SK-N-SH (cell line): ENCODE data around the gene SOD3. TPM values are rescaled to one million over a fixed set of nuclear protein-coding genes. Genes with fewer than 3 reads are reported as not detected.

Experiments used
- CHD2 ChIP-seq: fragments of 150-350 bp; IDR thresholded peaks from 2 replicates; pipeline ENCODE4 v1.6.1; 2018; ENCODE audit warnings: low read length; ENCODE audit not compliant: partially characterized antibody
- ELF1 ChIP-seq: IDR thresholded peaks from 2 replicates; pipeline ENCODE4 v1.4.0; 2012
- FOSL2 ChIP-seq: IDR thresholded peaks from 2 replicates; pipeline ENCODE4 v1.4.0; 2012; ENCODE audit warnings: low read depth, mild to moderate bottlenecking, moderate library complexity, borderline replicate concordance
- GABPA ChIP-seq: IDR thresholded peaks from 2 replicates; pipeline ENCODE4 v1.4.0; 2012; ENCODE audit warnings: low read depth, mild to moderate bottlenecking
- JUND ChIP-seq: IDR thresholded peaks from 2 replicates; pipeline ENCODE4 v1.4.0; 2012
- MEF2A ChIP-seq: IDR thresholded peaks from 2 replicates; pipeline ENCODE4 v1.4.0; 2012; ENCODE audit warnings: low read depth, borderline replicate concordance
- NFIC ChIP-seq: IDR thresholded peaks from 2 replicates; pipeline ENCODE4 v1.4.0; 2012; ENCODE audit warnings: borderline replicate concordance
- NRF1 ChIP-seq: IDR thresholded peaks from 2 replicates; pipeline ENCODE4 v1.6.1; 2012; ENCODE audit warnings: low read depth, mild to moderate bottlenecking, low read length
- POLR2AphosphoS5 ChIP-seq: IDR thresholded peaks from 2 replicates; pipeline ENCODE4 v1.6.1; 2012; ENCODE audit warnings: low read depth, low read length
- RAD21 ChIP-seq: IDR thresholded peaks from 2 replicates; pipeline ENCODE4 v1.6.1; 2012; ENCODE audit warnings: mild to moderate bottlenecking, low read length
- RFX5 ChIP-seq: IDR thresholded peaks from 2 replicates; pipeline ENCODE4 v1.6.1; 2012; ENCODE audit warnings: mild to moderate bottlenecking, improper control_type of control experiment, low read length
- RXRA ChIP-seq: IDR thresholded peaks from 2 replicates; pipeline ENCODE4 v1.4.0; 2012; ENCODE audit warnings: low read depth, mild to moderate bottlenecking, borderline replicate concordance
- TAF1 ChIP-seq: IDR thresholded peaks from 2 replicates; pipeline ENCODE4 v1.6.1; 2012; ENCODE audit warnings: low read depth, mild to moderate bottlenecking, low read length, moderate library complexity, borderline replicate concordance
- TEAD4 ChIP-seq: IDR thresholded peaks from 2 replicates; pipeline ENCODE4 v1.4.0; 2012; ENCODE audit warnings: mild to moderate bottlenecking, borderline replicate concordance; ENCODE audit not compliant: insufficient read depth
- YY1 ChIP-seq: IDR thresholded peaks from 2 replicates; pipeline ENCODE4 v1.4.0; 2012; ENCODE audit warnings: low read depth, mild to moderate bottlenecking
- polyA plus RNA-seq, 3 experiments: library from polyadenylated mRNA; depleted of rRNA; stranded (reverse); fragments of >200 nt; gene quantifications; 2 replicates each; pipeline ENCODE4 v1.2.3, GENCODE V29; 2012
- TF ChIP-seq, protein P1 (sequence below): fragments of 200-600 bp; sonication (generic); IDR thresholded peaks from 2 replicates; pipeline ENCODE4 v1.6.1; 2017; ENCODE audit warnings: antibody characterized with exemption, mild to moderate bottlenecking, moderate library complexity
- TF ChIP-seq, protein P2 (sequence below): IDR thresholded peaks from 2 replicates; pipeline ENCODE4; 2012
- TF ChIP-seq, protein P3 (sequence below): fragments of 150-350 bp; IDR thresholded peaks from 2 replicates; pipeline ENCODE4 v1.6.1; 2016; ENCODE audit warnings: mild to moderate bottlenecking, low read depth, low read length
- TF ChIP-seq, protein P4 (sequence below): IDR thresholded peaks from 2 replicates; pipeline ENCODE4 v1.4.0; 2012; ENCODE audit warnings: low read depth, borderline replicate concordance

SOD3 gene
- polyA plus RNA-seq, 1 of the 3 experiments (the other 2 are of a cell fraction) = 21.6 TPM

DNA sequence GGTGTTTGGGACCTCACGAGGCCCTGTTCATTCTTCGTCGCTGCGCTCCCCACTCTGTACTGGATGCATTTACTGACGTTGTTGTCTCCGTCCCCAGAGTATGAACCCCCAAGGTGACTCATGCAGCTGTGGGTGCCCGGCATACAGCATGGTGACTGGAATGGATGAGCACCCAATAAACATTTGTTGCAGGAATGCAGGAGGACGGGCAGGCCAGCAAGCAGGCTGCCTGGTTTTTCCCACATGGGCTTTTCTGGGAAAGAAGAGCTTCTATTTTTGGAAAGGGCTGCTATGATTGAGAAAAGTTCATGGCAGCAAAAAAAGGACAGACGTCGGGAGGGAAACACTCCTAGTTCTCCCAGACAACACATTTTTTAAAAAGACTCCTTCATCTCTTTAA, 893 bp upstream of the SOD3 start (continued):
- TF ChIP-seq TEAD4 (no peak), JUND (peak; percentile 44; the same call in 1 of the 2 replicates), NRF1 (no peak), GABPA (no peak), RAD21 (no peak), ELF1 (no peak), POLR2AphosphoS5 (no peak), MEF2A (peak; percentile 60; the same call in 1 of the 2 replicates), RFX5 (no peak), NFIC (no peak), RXRA (0 out of 2 replicates have a peak, but pooled peaks have one; percentile 15), TAF1 (no peak), CHD2 (no peak), YY1 (no peak), FOSL2 (peak; percentile 55; the same call in 1 of the 2 replicates)
- TF ChIP-seq, protein P1, sequence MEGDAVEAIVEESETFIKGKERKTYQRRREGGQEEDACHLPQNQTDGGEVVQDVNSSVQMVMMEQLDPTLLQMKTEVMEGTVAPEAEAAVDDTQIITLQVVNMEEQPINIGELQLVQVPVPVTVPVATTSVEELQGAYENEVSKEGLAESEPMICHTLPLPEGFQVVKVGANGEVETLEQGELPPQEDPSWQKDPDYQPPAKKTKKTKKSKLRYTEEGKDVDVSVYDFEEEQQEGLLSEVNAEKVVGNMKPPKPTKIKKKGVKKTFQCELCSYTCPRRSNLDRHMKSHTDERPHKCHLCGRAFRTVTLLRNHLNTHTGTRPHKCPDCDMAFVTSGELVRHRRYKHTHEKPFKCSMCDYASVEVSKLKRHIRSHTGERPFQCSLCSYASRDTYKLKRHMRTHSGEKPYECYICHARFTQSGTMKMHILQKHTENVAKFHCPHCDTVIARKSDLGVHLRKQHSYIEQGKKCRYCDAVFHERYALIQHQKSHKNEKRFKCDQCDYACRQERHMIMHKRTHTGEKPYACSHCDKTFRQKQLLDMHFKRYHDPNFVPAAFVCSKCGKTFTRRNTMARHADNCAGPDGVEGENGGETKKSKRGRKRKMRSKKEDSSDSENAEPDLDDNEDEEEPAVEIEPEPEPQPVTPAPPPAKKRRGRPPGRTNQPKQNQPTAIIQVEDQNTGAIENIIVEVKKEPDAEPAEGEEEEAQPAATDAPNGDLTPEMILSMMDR = no peak
- TF ChIP-seq, protein P2, sequence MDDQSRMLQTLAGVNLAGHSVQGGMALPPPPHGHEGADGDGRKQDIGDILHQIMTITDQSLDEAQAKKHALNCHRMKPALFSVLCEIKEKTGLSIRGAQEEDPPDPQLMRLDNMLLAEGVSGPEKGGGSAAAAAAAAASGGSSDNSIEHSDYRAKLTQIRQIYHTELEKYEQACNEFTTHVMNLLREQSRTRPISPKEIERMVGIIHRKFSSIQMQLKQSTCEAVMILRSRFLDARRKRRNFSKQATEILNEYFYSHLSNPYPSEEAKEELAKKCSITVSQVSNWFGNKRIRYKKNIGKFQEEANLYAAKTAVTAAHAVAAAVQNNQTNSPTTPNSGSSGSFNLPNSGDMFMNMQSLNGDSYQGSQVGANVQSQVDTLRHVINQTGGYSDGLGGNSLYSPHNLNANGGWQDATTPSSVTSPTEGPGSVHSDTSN = no peak; the same call in 1 of the 2 replicates
- TF ChIP-seq, protein P3, sequence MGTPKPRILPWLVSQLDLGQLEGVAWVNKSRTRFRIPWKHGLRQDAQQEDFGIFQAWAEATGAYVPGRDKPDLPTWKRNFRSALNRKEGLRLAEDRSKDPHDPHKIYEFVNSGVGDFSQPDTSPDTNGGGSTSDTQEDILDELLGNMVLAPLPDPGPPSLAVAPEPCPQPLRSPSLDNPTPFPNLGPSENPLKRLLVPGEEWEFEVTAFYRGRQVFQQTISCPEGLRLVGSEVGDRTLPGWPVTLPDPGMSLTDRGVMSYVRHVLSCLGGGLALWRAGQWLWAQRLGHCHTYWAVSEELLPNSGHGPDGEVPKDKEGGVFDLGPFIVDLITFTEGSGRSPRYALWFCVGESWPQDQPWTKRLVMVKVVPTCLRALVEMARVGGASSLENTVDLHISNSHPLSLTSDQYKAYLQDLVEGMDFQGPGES = no peak
- TF ChIP-seq, protein P4, sequence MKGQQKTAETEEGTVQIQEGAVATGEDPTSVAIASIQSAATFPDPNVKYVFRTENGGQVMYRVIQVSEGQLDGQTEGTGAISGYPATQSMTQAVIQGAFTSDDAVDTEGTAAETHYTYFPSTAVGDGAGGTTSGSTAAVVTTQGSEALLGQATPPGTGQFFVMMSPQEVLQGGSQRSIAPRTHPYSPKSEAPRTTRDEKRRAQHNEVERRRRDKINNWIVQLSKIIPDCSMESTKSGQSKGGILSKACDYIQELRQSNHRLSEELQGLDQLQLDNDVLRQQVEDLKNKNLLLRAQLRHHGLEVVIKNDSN = no peak
